ENCODE data around the gene SH3GL2. TPM values are rescaled to one million over a fixed set of nuclear protein-coding genes. Genes with fewer than 3 reads are reported as not detected.

Gene SH3GL2
- total RNA-seq, 2 donors from 2014 or later: 0.78 to 1.3 TPM

DNA sequence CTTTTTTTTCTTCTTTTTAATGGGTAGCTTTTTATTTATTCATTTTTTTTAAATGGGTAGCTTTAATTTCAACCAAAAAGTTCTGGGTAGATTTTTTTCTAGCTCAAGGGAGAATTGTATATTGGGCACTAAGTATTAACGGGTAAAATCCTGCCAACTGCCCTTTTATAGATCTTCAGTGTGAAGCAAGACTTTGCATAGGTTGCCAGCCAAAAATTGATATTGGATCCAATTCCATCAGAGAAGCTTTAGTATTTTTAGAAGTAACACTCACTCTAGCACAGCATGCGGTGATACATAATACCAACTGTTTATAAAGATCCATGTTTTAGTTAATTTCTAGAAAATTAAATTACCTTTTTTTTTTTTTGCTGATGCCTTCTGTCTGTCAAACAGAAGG is 49.8 kb downstream of the SH3GL2 start:
- Histone ChIP-seq H3K27ac (no peak overlapping the region), H3K4me3 (no peak overlapping the region), H3K27me3 (no peaks in the 10 kb centered on the region), H3K4me1 (no peaks in the 10 kb centered on the region), H3K36me3 (replicated peaks in 1 of 2; ENCODE audit: insufficient read depth in 1 of 2, low read depth in 2 of 2) (no peaks in the 10 kb centered on the region), H3K9me3 (no peaks in the 10 kb centered on the region)
- WGBS, 2 donors: 75 to 82% methylated on average over 2 of the region's 2 CpGs
- ATAC-seq: no peak
- DNase-seq: no peak
- intact Hi-C loops (cut with DNase I): no loop called here
- TF ChIP-seq CTCF (IDR thresholded peaks at IDR 0.05) (no peak), POLR2A (IDR thresholded peaks at IDR 0.05) (no peak)

- no peak for TF ChIP-seq CTCF (IDR thresholded peaks at IDR 0.05)
- no peak for TF ChIP-seq POLR2A (IDR thresholded peaks at IDR 0.05)
- Histone ChIP-seq H3K4me3 (no peak overlapping the region), H3K27me3 (no peaks in the 10 kb centered on the region), H3K4me1 (no peaks in the 10 kb centered on the region), H3K27ac (no peak overlapping the region), H3K9me3 (no peaks in the 10 kb centered on the region), H3K36me3 (replicated peaks in 1 of 2; ENCODE audit: insufficient read depth in 1 of 2, low read depth in 2 of 2) (no peaks in the 10 kb centered on the region)
- DNase-seq: no peak
- WGBS, 2 donors: 74 to 91% methylated on average over 2 of the region's 2 CpGs
- no peak for ATAC-seq
- intact Hi-C loops (cut with DNase I): no loop called here
These were observed 51.7 kb downstream of the SH3GL2 start for GRCh38 chr9:17630531-17630949.

GRCh38 chr9:17631396-17631795 is 52.5 kb downstream of the SH3GL2 start:
- Histone ChIP-seq H3K27ac (no peak overlapping the region), H3K27me3 (no peaks in the 10 kb centered on the region), H3K9me3 (no peaks in the 10 kb centered on the region), H3K4me3 (no peak overlapping the region), H3K4me1 (no peaks in the 10 kb centered on the region), H3K36me3 (replicated peaks in 1 of 2; ENCODE audit: insufficient read depth in 1 of 2, low read depth in 2 of 2) (no peaks in the 10 kb centered on the region)
- ATAC-seq: no peak
- DNase-seq: no peak
- intact Hi-C loops (cut with DNase I): no loop called here
- TF ChIP-seq POLR2A (IDR thresholded peaks at IDR 0.05): no peak
- no peak for TF ChIP-seq CTCF (IDR thresholded peaks at IDR 0.05)

GRCh38 chr9:17632994-17633393 is 54.1 kb downstream of the SH3GL2 start:
- DNase-seq (no peak), ATAC-seq (no peak)
- intact Hi-C loops (cut with DNase I): no loop called here
- Histone ChIP-seq H3K36me3 (replicated peaks in 1 of 2; ENCODE audit: insufficient read depth in 1 of 2, low read depth in 2 of 2) (no peaks in the 10 kb centered on the region), H3K4me3 (no peak overlapping the region), H3K4me1 (no peaks in the 10 kb centered on the region), H3K27me3 (no peaks in the 10 kb centered on the region), H3K9me3 (no peaks in the 10 kb centered on the region), H3K27ac (no peak overlapping the region)
- no peak for TF ChIP-seq POLR2A (IDR thresholded peaks at IDR 0.05)
- TF ChIP-seq CTCF (IDR thresholded peaks at IDR 0.05): no peak
- 32 to 39% methylated on average over 2 of the region's 2 CpGs for WGBS, 2 donors

DNA sequence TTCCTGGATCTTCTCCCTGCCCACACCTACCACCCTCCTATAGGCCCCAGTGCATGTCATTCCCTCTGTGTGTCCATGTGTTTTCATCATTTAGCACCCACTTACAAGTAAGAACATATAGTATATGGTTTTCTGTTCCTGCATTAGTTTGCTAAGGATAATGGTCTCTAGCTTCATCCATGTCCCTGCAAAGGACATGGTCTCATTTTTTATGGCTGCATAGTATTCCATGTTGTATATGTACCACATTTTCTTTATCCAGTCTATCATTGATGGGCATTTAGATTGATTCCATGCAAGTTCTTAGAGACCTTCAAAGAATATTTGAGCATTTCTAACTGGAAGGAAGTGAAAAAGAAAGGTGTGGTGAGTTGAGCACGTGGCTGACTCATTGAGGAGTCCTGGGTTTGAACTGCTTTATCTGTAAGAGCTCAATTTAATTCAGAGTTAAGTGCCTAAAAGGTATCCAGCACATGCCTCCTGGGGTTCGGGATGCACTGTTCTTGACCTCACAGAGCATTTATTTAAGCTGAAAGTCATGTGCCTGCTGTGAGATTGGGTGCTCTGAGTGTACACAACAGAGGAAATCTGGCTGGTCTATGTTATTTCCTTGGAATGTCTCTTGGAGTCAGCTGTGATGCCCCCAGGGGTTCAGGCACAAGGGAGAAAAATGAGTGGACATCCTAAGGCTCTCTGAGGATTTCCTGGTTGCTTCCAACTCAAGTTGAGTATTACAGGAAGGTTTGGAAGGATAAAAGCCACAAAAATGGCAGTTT is 56.4 kb downstream of the SH3GL2 start:
- H3K36me3 ChIP-seq (replicated peaks in 1 of 2; ENCODE audit: insufficient read depth in 1 of 2, low read depth in 2 of 2): no peaks in the 10 kb centered on the region
- H3K4me1 ChIP-seq: no peaks in the 10 kb centered on the region

More for the DNA sequence above, 56.4 kb downstream of the SH3GL2 start:
- Histone ChIP-seq H3K27ac (no peak overlapping the region), H3K9me3 (no peaks in the 10 kb centered on the region), H3K4me3 (no peak overlapping the region), H3K27me3 (no peaks in the 10 kb centered on the region)
- 35 to 53% methylated on average over 2 of the region's 2 CpGs for WGBS, 2 donors
- ATAC-seq (no peak), DNase-seq (no peak)
- no peak for TF ChIP-seq CTCF (IDR thresholded peaks at IDR 0.05)
- TF ChIP-seq POLR2A (IDR thresholded peaks at IDR 0.05): no peak
- intact Hi-C loops (cut with DNase I): no loop called here
